Measurements from ENCODE around the gene GNLY.

DNA sequence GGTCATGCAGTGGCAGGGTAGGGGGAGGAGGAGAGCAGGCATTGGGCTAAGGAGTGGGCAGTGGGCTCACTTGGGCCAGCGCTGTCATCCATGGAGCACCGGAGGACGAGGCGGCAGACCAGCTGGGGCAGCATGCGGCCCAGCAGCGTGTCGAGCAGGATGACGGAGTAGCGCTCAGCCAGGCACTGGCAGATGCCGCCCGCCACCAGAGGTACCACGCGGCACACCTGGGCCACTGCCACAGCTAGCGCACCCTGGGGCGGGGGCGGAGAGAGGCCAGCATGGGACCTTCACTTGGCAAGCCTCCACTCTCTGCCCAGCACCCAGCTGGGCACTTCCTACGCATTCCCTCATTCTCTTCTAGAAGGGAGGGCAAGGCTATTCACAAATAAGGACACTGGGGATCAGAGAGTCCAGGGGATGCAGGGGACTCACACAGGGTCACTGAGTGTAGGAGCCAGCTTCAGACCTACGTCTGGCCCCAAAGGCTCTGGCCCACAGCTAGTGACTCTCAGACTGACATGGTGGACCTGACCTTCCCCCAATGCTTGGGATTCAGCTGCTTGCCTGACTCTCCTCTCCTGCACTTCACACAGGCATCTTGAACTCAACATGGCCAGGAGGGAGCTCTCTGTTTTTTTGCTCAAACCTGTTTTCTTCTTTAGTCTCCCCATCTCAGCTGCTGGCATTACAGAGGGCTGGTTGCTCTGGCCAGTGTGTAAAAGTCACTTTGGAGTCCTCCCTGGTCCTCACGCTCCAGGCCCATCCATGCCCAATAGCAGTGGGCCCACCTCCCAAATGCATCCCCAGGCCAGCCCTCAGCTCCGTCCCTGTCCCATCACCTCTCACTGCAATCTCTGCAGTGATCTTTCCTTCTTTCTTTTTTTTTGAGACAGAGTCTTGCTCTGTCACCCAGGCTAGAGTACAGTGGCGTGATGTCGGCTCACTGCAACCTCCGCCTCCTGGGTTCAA is 30.3 kb upstream of the GNLY start:
- TF ChIP-seq, protein P1, sequence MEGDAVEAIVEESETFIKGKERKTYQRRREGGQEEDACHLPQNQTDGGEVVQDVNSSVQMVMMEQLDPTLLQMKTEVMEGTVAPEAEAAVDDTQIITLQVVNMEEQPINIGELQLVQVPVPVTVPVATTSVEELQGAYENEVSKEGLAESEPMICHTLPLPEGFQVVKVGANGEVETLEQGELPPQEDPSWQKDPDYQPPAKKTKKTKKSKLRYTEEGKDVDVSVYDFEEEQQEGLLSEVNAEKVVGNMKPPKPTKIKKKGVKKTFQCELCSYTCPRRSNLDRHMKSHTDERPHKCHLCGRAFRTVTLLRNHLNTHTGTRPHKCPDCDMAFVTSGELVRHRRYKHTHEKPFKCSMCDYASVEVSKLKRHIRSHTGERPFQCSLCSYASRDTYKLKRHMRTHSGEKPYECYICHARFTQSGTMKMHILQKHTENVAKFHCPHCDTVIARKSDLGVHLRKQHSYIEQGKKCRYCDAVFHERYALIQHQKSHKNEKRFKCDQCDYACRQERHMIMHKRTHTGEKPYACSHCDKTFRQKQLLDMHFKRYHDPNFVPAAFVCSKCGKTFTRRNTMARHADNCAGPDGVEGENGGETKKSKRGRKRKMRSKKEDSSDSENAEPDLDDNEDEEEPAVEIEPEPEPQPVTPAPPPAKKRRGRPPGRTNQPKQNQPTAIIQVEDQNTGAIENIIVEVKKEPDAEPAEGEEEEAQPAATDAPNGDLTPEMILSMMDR (IDR thresholded peaks at IDR 0.05; ENCODE audit: low read depth, low read length): no peak
- TF ChIP-seq POLR2A (IDR thresholded peaks at IDR 0.05; ENCODE audit: extremely low read depth, insufficient read length): no peak
